Motor neuron (in vitro differentiated cells): ENCODE results near the gene BPI. TPM values are rescaled to one million over a fixed set of nuclear protein-coding genes. Genes with fewer than 3 reads are reported as not detected.

Experiments used
- ATAC-seq, 8 experiments: fragments of 200-7000 bp; cut with Tn5 transposase; replicated peaks in 6 of 8; 2 replicates each; pipeline ENCODE4 v1.8.0; 2021; ENCODE audit warnings: mild to moderate bottlenecking in 8 of 8, moderate library complexity in 8 of 8
- H3K27ac ChIP-seq, 2 donors: fragments of 250-450 bp; sonication (Bioruptor Pico); 2 replicates each; pipeline ENCODE4 v1.9.0; 2021; ENCODE audit warnings: antibody characterized with exemption in 2 of 2, mild to moderate bottlenecking in 2 of 2, moderate library complexity in 1 of 2
- H3K4me1 ChIP-seq, 2 donors: fragments of 250-450 bp; sonication (Bioruptor Pico); replicated peaks in 1 of 2; 2 replicates each; pipeline ENCODE4 v1.6.1; 2021; ENCODE audit warnings: antibody characterized with exemption in 2 of 2, mild to moderate bottlenecking in 2 of 2, moderate library complexity in 1 of 2
- H3K4me3 ChIP-seq, 5 donors: fragments of 250-450 bp; sonication (Bioruptor Pico); 2 replicates each; pipeline ENCODE4 v1.9.0; 2021; ENCODE audit warnings: antibody characterized with exemption in 5 of 5, mild to moderate bottlenecking in 5 of 5, moderate library complexity in 4 of 5
- WGBS, 10 experiments: fragments of 450-650 bp; shearing (Covaris generic); methylation state at CpG; one replicate each; pipeline ENCODE4 v1.0.0; 2022; 5-methylcytosine and 5-hydroxymethylcytosine counted together
- in situ Hi-C, 9 experiments: fragments of 400-800 bp; cut with MboI; loops; one replicate each; pipeline ENCODE4 v1.15.0; 2021; ENCODE audit warnings: low sequenced_read_pairs in 9 of 9, low pct_unique_long_range_greater_than_20kb in 2 of 9; ENCODE audit not compliant: unreplicated experiment in 9 of 9
- total RNA-seq, 8 experiments: library from RNA; unstranded; fragments of 300-600 nt; gene quantifications; 2 replicates each; pipeline versions ENCODE4 v1.2.3 to v1.2.4, GENCODE V29; 2022

BPI gene
- total RNA-seq, 8 experiments from 2014 or later: 0.05 to 2.4 (median 0.64) TPM; not detected in 4

GRCh38 chr20:38345643-38346042, 41.7 kb downstream of the BPI start:
- Histone ChIP-seq H3K4me1 (peaks cover 24 to 26% of the 10 kb centered on the region in 2 donors), H3K27ac (no peak overlapping the region), H3K4me3 (no peak overlapping the region)
- ATAC-seq: no peak
- 0 to 93% (median 43%) methylated on average over 2 of the region's 2 CpGs; no CpG with 5 or more reads in 4 of the 10 experiments for WGBS, 10 experiments
- in situ Hi-C loops: no loop called here

GRCh38 chr20:38346247-38346651, 42.3 kb downstream of the BPI start, which contains the start of gene LBP:
TSS of gene LBP (plus strand) at chr20:38346482. CDS start at chr20:38346517, 35 bp downstream.
- no peak for ATAC-seq
- Histone ChIP-seq H3K27ac (no peak within 1 kb of the TSS), H3K4me1 (peaks cover 24 to 26% of the 10 kb centered on the region in 2 donors), H3K4me3 (no peak within 1 kb of the TSS)
- 60 to 90% (median 80%) methylated on average over 2 to 4 of the region's 8 CpGs; no CpG with 5 or more reads in 6 of the 10 experiments for WGBS, 10 experiments
- in situ Hi-C loops: no loop called here

- WGBS, 10 experiments: 38 to 100% (median 85%) methylated on average over 1 to 3 of the region's 4 CpGs; no CpG with 5 or more reads in 4 of the 10 experiments
- H3K4me1 ChIP-seq: peaks cover 23 to 24% of the 10 kb centered on the region in 2 donors
- H3K4me3 ChIP-seq: no peak overlapping the region
- in situ Hi-C loops: no loop called here
- ATAC-seq: no peak
- no peak overlapping the region for H3K27ac ChIP-seq
These were observed 42.8 kb downstream of the BPI start for GRCh38 chr20:38346741-38347140.

GRCh38 chr20:38349856-38350255, 45.9 kb downstream of the BPI start:
- no peak overlapping the region for H3K27ac ChIP-seq
- no peak overlapping the region for H3K4me3 ChIP-seq
- 30 to 80% (median 60%) methylated on average over 1 to 4 of the region's 5 CpGs; no CpG with 5 or more reads in 1 of the 10 experiments for WGBS, 10 experiments
- in situ Hi-C loops: no loop called here
- ATAC-seq: no peak
- H3K4me1 ChIP-seq: peaks cover 5 to 6% of the 10 kb centered on the region in 2 donors

GRCh38 chr20:38350879-38351775, 47.2 kb downstream of the BPI start:
- no peak overlapping the region for H3K4me3 ChIP-seq
- peaks cover 5 to 6% of the 10 kb centered on the region in 2 donors for H3K4me1 ChIP-seq
- in situ Hi-C loops: no loop called here
- WGBS, 10 experiments: 36 to 100% (median 79%) methylated on average over 1 to 8 of the region's 15 CpGs; no CpG with 5 or more reads in 2 of the 10 experiments
- H3K27ac ChIP-seq: no peak overlapping the region
- ATAC-seq: no peak

- Histone ChIP-seq H3K4me3 (no peak overlapping the region), H3K4me1 (peaks cover 11% of the 10 kb centered on the region in 2 donors), H3K27ac (no peak overlapping the region)
- ATAC-seq: peak in 4 of 8 experiments; percentile 18 to 46 (median 38)
- in situ Hi-C loops: no loop called here
- 8 to 51% (median 37%) methylated on average over 1 to 7 of the region's 7 CpGs for WGBS, 10 experiments
These were observed 49.4 kb downstream of the BPI start for GRCh38 chr20:38353316-38353715.

- in situ Hi-C loops: no loop called here
- ATAC-seq: no peak
- no peak overlapping the region for H3K27ac ChIP-seq
- H3K4me1 ChIP-seq: peaks cover 20% of the 10 kb centered on the region in 2 donors
- WGBS, 10 experiments: 71 to 100% (median 96%) methylated on average over 1 to 9 of the region's 10 CpGs; no CpG with 5 or more reads in 4 of the 10 experiments
- H3K4me3 ChIP-seq: no peak overlapping the region
These were observed 50.3 kb downstream of the BPI start for GRCh38 chr20:38354227-38354626.

- in situ Hi-C loops: no loop called here
- ATAC-seq: no peak
- 30 to 100% (median 80%) methylated on average over 1 to 8 of the region's 18 CpGs; no CpG with 5 or more reads in 1 of the 10 experiments for WGBS, 10 experiments
- peaks cover 20 to 22% of the 10 kb centered on the region in 2 donors for H3K4me1 ChIP-seq
- no peak overlapping the region for H3K27ac ChIP-seq
- H3K4me3 ChIP-seq: no peak overlapping the region
These were observed 51.4 kb downstream of the BPI start for GRCh38 chr20:38355161-38356012.

GRCh38 chr20:38357653-38358207, 53.8 kb downstream of the BPI start:
- H3K4me3 ChIP-seq: no peak overlapping the region
- H3K4me1 ChIP-seq: peaks cover 20 to 22% of the 10 kb centered on the region in 2 donors
- in situ Hi-C loops: no loop called here
- ATAC-seq: peak in 3 of 8 experiments; percentile 85 to 91 (median 86)
- WGBS, 10 experiments: 44 to 100% (median 89%) methylated on average over 1 to 6 of the region's 7 CpGs; no CpG with 5 or more reads in 2 of the 10 experiments
- H3K27ac ChIP-seq: peak overlapping the region; percentile 58 to 62

- no peak overlapping the region for H3K4me3 ChIP-seq
- H3K27ac ChIP-seq: peak overlapping the region; percentile 58 to 62
- ATAC-seq: peak in 2 of 8 experiments; percentile 37 to 51
- in situ Hi-C loops: no loop called here
- peaks cover 14 to 17% of the 10 kb centered on the region in 2 donors for H3K4me1 ChIP-seq
- WGBS, 10 experiments: 38 to 74% (median 50%) methylated on average over 2 to 4 of the region's 7 CpGs; no CpG with 5 or more reads in 2 of the 10 experiments
These were observed 54.6 kb downstream of the BPI start for GRCh38 chr20:38358556-38358955.

GRCh38 chr20:38363004-38363747, 59.2 kb downstream of the BPI start:
- no peak for ATAC-seq
- in situ Hi-C loops: no loop called here
- 33 to 100% (median 48%) methylated on average over 2 to 6 of the region's 8 CpGs; no CpG with 5 or more reads in 4 of the 10 experiments for WGBS, 10 experiments
- Histone ChIP-seq H3K4me3 (no peak overlapping the region), H3K4me1 (peaks cover 10 to 12% of the 10 kb centered on the region in 2 donors), H3K27ac (no peak overlapping the region)

GRCh38 chr20:38369389-38369788, 65.4 kb downstream of the BPI start:
- no peak overlapping the region for H3K27ac ChIP-seq
- peak in 1 of 8 experiments; percentile 50 for ATAC-seq
- in situ Hi-C loops: no loop called here
- no peaks in the 10 kb centered on the region for H3K4me1 ChIP-seq
- no peak overlapping the region for H3K4me3 ChIP-seq
- 0 to 86% (median 60%) methylated on average over 1 to 2 of the region's 2 CpGs; no CpG with 5 or more reads in 2 of the 10 experiments for WGBS, 10 experiments
